Measurements from ENCODE around the gene CAPN1. TPM values are rescaled to one million over a fixed set of nuclear protein-coding genes. Genes with fewer than 3 reads are reported as not detected.

The CAPN1 gene
- total RNA-seq, 1 experiment from 2014 or later, result 175 TPM

DNA sequence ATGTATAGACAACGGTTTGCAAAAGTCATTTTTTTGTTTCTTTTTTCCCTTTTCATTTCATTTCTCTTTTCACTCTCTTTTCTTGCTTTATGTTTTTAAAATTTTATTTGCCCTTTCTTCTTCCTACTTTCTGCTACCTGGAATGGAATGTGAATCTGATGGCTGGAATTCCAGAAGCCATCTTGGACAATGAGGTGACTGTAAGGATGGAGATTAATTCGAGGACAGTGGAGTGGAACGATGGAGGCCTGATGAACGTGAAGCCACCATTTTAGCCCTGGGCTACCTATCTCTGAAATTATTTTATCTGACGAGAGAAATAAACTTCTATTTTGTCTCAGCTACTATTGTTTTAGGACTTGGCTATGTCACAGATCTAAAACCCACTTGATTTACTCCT lies 77.3 kb downstream of the CAPN1 start:
- no peak overlapping the region for H4K91ac ChIP-seq (ENCODE audit: insufficient read length, low read depth, low read length)
- H2BK15ac ChIP-seq (ENCODE audit: low read depth, low read length), result no peak overlapping the region
- H3K36me3 Mint-ChIP-seq (ENCODE audit: insufficient read depth in 1 of 3, low read depth in 3 of 3), result peaks cover 0 to 8% (median 4%) of the 10 kb centered on the region in 3 experiments; a peak in 4 of 7 replicates
- H3K27me3 ChIP-seq (ENCODE audit: insufficient read depth, low read length), result no peaks in the 10 kb centered on the region
- H2BK120ac ChIP-seq (ENCODE audit: low read depth, low read length, poor library complexity, severe bottlenecking), result no peak overlapping the region
- H2BK12ac ChIP-seq (ENCODE audit: insufficient read length, low read depth, low read length), result no peak overlapping the region
- H3K23ac ChIP-seq (ENCODE audit: insufficient read length, low read depth, low read length), result no peak overlapping the region
- H3K18ac ChIP-seq (ENCODE audit: insufficient read length, low read depth, low read length), result no peak overlapping the region
- no peak overlapping the region for H3K14ac ChIP-seq (ENCODE audit: insufficient read depth, low read length)
- no peaks in the 10 kb centered on the region for H3K79me1 ChIP-seq (ENCODE audit: insufficient read depth, low read depth, low read length, poor library complexity, severe bottlenecking)
- H4K5ac ChIP-seq (ENCODE audit: insufficient read length, low read depth, low read length), result no peak overlapping the region
- no peak overlapping the region for H3K4me3 Mint-ChIP-seq
- no CpG with 5 or more reads among the region's 5 CpGs for whole genome bisulfite sequencing (ENCODE audit: extremely low coverage, insufficient read length, low lambda C conversion rate)
- no peaks in the 10 kb centered on the region for H4K20me1 ChIP-seq (ENCODE audit: control insufficient read depth, insufficient read depth, insufficient read length)
- H4K8ac ChIP-seq (replicated peaks; ENCODE audit: insufficient read length, low read depth, low read length), result no peak overlapping the region
- no peak overlapping the region for H3K27ac ChIP-seq (ENCODE audit: insufficient read length, low read depth, low read length)
- H3K9ac ChIP-seq (ENCODE audit: extremely low read depth, insufficient read length, low read length), result no peak overlapping the region
- no peak overlapping the region for H3T11ph ChIP-seq (ENCODE audit: low read length)
- H3K4ac ChIP-seq (ENCODE audit: low read depth, low read length), result no peak overlapping the region
- H3K56ac ChIP-seq (ENCODE audit: insufficient read length, low read depth, low read length), result no peak overlapping the region
- no peak overlapping the region for H3K4me2 ChIP-seq (ENCODE audit: insufficient read depth, insufficient read length, low read length)
- peaks cover 12 to 16% of the 10 kb centered on the region in 2 experiments for H3K4me1 Mint-ChIP-seq
- no peak overlapping the region for H2AFZ ChIP-seq (ENCODE audit: low read length)
- 0 out of 2 replicates have a peak, but pooled peaks cover 3% of the 10 kb centered on the region for H3K4me1 ChIP-seq (ENCODE audit: insufficient read depth, low read length)
- no peak overlapping the region for H2AK5ac ChIP-seq (ENCODE audit: insufficient read length, low read length)
- TF ChIP-seq, protein P1, sequence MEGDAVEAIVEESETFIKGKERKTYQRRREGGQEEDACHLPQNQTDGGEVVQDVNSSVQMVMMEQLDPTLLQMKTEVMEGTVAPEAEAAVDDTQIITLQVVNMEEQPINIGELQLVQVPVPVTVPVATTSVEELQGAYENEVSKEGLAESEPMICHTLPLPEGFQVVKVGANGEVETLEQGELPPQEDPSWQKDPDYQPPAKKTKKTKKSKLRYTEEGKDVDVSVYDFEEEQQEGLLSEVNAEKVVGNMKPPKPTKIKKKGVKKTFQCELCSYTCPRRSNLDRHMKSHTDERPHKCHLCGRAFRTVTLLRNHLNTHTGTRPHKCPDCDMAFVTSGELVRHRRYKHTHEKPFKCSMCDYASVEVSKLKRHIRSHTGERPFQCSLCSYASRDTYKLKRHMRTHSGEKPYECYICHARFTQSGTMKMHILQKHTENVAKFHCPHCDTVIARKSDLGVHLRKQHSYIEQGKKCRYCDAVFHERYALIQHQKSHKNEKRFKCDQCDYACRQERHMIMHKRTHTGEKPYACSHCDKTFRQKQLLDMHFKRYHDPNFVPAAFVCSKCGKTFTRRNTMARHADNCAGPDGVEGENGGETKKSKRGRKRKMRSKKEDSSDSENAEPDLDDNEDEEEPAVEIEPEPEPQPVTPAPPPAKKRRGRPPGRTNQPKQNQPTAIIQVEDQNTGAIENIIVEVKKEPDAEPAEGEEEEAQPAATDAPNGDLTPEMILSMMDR (conservative IDR thresholded peaks at IDR 0.05), result no peak
- no peak for DNase-seq
- H3K27ac Mint-ChIP-seq, result no peak overlapping the region
- no peaks in the 10 kb centered on the region for H3K9me3 Mint-ChIP-seq
- no peaks in the 10 kb centered on the region for H3K9me3 ChIP-seq (ENCODE audit: control insufficient read depth, low read depth, low read length)
- peaks cover 13% of the 10 kb centered on the region for H3K23me2 ChIP-seq (ENCODE audit: insufficient read length, low read depth, low read length, poor library complexity, severe bottlenecking)
- no peak overlapping the region for H2BK20ac ChIP-seq (ENCODE audit: low read depth, low read length, poor library complexity, severe bottlenecking)
- peaks cover 3% of the 10 kb centered on the region; the same call in 1 of the 2 replicates for H3K27me3 Mint-ChIP-seq (ENCODE audit: low read depth)
- H3K79me2 ChIP-seq (ENCODE audit: insufficient read depth, low read length), result peaks cover 7% of the 10 kb centered on the region; the same call in 1 of the 2 replicates
- H2BK5ac ChIP-seq (ENCODE audit: insufficient read length, low read length), result no peak overlapping the region

Measured in H9 (cell line).